EL (cell line): ENCODE results near the gene C1orf141.
A peak's percentile ranks its signal among the peaks of the same experiment; 100 is the strongest.
"Not testable (repeated sequence)": the region's sequence is repeated elsewhere in the genome, so short reads cannot be mapped to it uniquely, and the experiment has no call there.

ENCODE experiments used
- DNase-seq: peaks from one replicate; pipeline ENCODE4 v3.0.0-alpha.2; 2016

The C1orf141 gene

GRCh38 chr1:67141832-67142231 is 7.1 kb upstream of the C1orf141 start:
- not testable (repeated sequence) for DNase-seq

- DNase-seq, result no peak
These were observed 5.7 kb upstream of the C1orf141 start for GRCh38 chr1:67140460-67140859.

GRCh38 chr1:67138813-67139499 is 4.2 kb upstream of the C1orf141 start:
- no peak for DNase-seq

GRCh38 chr1:67137307-67137753 is 2.6 kb upstream of the C1orf141 start:
- no peak for DNase-seq

- peak; percentile 40 for DNase-seq
These were observed 584 bp upstream of the C1orf141 start for GRCh38 chr1:67135354-67135753.

GRCh38 chr1:67133177-67133576 is 1.6 kb downstream of the C1orf141 start:
- DNase-seq, result no peak

GRCh38 chr1:67130673-67131072 is 4.1 kb downstream of the C1orf141 start:
- DNase-seq, result no peak

GRCh38 chr1:67126974-67127373 is 7.8 kb downstream of the C1orf141 start:
- no peak for DNase-seq

GRCh38 chr1:67126111-67126746 is 8.5 kb downstream of the C1orf141 start:
- peak; percentile 23 for DNase-seq

GRCh38 chr1:67124455-67124854 is 10.3 kb downstream of the C1orf141 start:
- DNase-seq, result no peak

- DNase-seq, result no peak
These were observed 13.7 kb downstream of the C1orf141 start for GRCh38 chr1:67120855-67121619.

GRCh38 chr1:67118646-67119045 is 16.1 kb downstream of the C1orf141 start:
- DNase-seq, result no peak

GRCh38 chr1:67118191-67118590 is 16.6 kb downstream of the C1orf141 start:
- peak; percentile 62 for DNase-seq

- no peak for DNase-seq
These were observed 20.6 kb downstream of the C1orf141 start for GRCh38 chr1:67114162-67114561.

GRCh38 chr1:67110352-67110751 is 24.4 kb downstream of the C1orf141 start:
- no peak for DNase-seq

- no peak for DNase-seq
These were observed 29.3 kb downstream of the C1orf141 start for GRCh38 chr1:67105508-67105907.

GRCh38 chr1:67103548-67103947 is 31.2 kb downstream of the C1orf141 start:
- DNase-seq, result no peak

GRCh38 chr1:67100833-67101232 is 33.9 kb downstream of the C1orf141 start:
- DNase-seq, result no peak

GRCh38 chr1:67097305-67097704 is 37.5 kb downstream of the C1orf141 start:
- DNase-seq, result no peak

GRCh38 chr1:67094191-67094590 is 40.6 kb downstream of the C1orf141 start:
- no peak for DNase-seq

GRCh38 chr1:67089685-67090208 is 45.0 kb downstream of the C1orf141 start:
- no peak for DNase-seq

GRCh38 chr1:67088440-67088839 is 46.3 kb downstream of the C1orf141 start:
- DNase-seq, result no peak

GRCh38 chr1:67085326-67085725 is 49.4 kb downstream of the C1orf141 start:
- no peak for DNase-seq
